GM12878 (cell line): Measurements from ENCODE around the gene CKAP5. TPM values are rescaled to one million over a fixed set of nuclear protein-coding genes. Genes with fewer than 3 reads are reported as not detected.

Source experiments
- ATAC-seq: fragments of 200-7000 bp; cut with Tn5 transposase; 3 replicates; pipeline ENCODE4 v1.9.1; 2020; ENCODE audit warnings: mild to moderate bottlenecking, moderate library complexity
- BruUV-seq: library from RNA; stranded (reverse); fragments of 400-500 nt; replicated peaks from 2 replicates; lab custom pipeline; 2021; lab: Mats Ljungman, UMichigan
- CTCF ChIA-PET: fragments of 300-600 bp; sonication (Branson Sonifier 250); formaldehyde crosslinking; extraction: SDS; loops from one replicate; lab custom pipeline; 2021; ENCODE audit warnings: inconsistent platforms; lab: Yijun Ruan, JAX
- POLR2A ChIA-PET: fragments of 350-600 bp; formaldehyde crosslinking; extraction: SDS; loops from one replicate; lab custom pipeline; 2021; ENCODE audit warnings: inconsistent platforms; lab: Charles Lee
- RAD21 ChIA-PET: fragments of 300-600 bp; sonication (Branson Sonifier 250); formaldehyde crosslinking; loops from one replicate; lab custom pipeline; 2023; ENCODE audit warnings: antibody characterized with exemption; ENCODE audit not compliant: unreplicated experiment; lab: Charles Lee
- SMC1A ChIA-PET: fragments of 300-600 bp; sonication (Branson Sonifier 250); formaldehyde crosslinking; loops from one replicate; lab custom pipeline; 2023; ENCODE audit not compliant: unreplicated experiment, uncharacterized antibody; lab: Charles Lee
- DNase-seq: peaks from one replicate; pipeline ENCODE4 v3.0.0-alpha.2; 2011; ENCODE audit warnings: low read depth, low spot score
- FAIRE-seq: peaks from 3 replicates; lab custom pipeline; 2011; peaks lifted over from hg19 to GRCh38; lab: Jason Lieb, UNC
- H2AFZ ChIP-seq: 2 replicates; pipeline ENCODE4 v1.6.0; 2011; ENCODE audit warnings: low read depth, low read length, control low read depth; ENCODE audit not compliant: control insufficient read depth
- H3K27ac ChIP-seq: 2 replicates; pipeline ENCODE4 v1.5.1; 2011; ENCODE audit warnings: control low read depth; ENCODE audit not compliant: control insufficient read depth, insufficient read depth
- H3K27me3 ChIP-seq, 2 experiments: replicated peaks in 1 of 2; 2 replicates each; pipeline versions ENCODE4 v1.6.0 to v1.6.1; 2011; ENCODE audit warnings: low read length in 1 of 2; ENCODE audit not compliant: control insufficient read depth in 2 of 2, insufficient read depth in 2 of 2
- H3K36me3 ChIP-seq, 2 experiments: 2 replicates each; pipeline ENCODE4 v1.5.1; 2011; ENCODE audit warnings: low read length in 1 of 2; ENCODE audit not compliant: control insufficient read depth in 2 of 2, insufficient read depth in 2 of 2
- H3K4me1 ChIP-seq: 2 replicates; pipeline ENCODE4 v1.6.1; 2011; ENCODE audit warnings: mild to moderate bottlenecking, low read length, moderate library complexity, mixed read lengths; ENCODE audit not compliant: control insufficient read depth, insufficient read depth
- H3K4me2 ChIP-seq: 2 replicates; pipeline ENCODE4 v1.6.0; 2011; ENCODE audit warnings: control low read depth; ENCODE audit not compliant: control insufficient read depth, insufficient read depth
- H3K4me3 ChIP-seq: fragments of 200-600 bp; sonication (generic); 2 replicates; pipeline ENCODE4 v1.5.1; 2016
- H3K79me2 ChIP-seq: 2 replicates; pipeline ENCODE4 v1.6.0; 2011; ENCODE audit warnings: low read length; ENCODE audit not compliant: control insufficient read depth, insufficient read depth
- H3K9ac ChIP-seq: 2 replicates; pipeline ENCODE4 v1.8.0; 2011; ENCODE audit warnings: low read length, control low read depth, mixed read lengths; ENCODE audit not compliant: control insufficient read depth, insufficient read depth
- H3K9me3 ChIP-seq: replicated peaks from 3 replicates; pipeline ENCODE4 v1.5.1; 2011; ENCODE audit warnings: mild to moderate bottlenecking, low read length; ENCODE audit not compliant: control insufficient read depth, insufficient read depth
- H4K20me1 ChIP-seq: 2 replicates; pipeline ENCODE4 v1.6.0; 2011; ENCODE audit not compliant: control insufficient read depth, insufficient read depth
- CREB1 ChIP-seq: IDR thresholded peaks from 2 replicates; pipeline ENCODE4 v1.6.1; 2012; ENCODE audit warnings: low read depth, mild to moderate bottlenecking, inconsistent platforms
- CREM ChIP-seq: IDR thresholded peaks from 2 replicates; pipeline ENCODE4 v1.6.1; 2014; ENCODE audit warnings: antibody characterized with exemption, low read depth
- EED ChIP-seq: sonication (generic); IDR thresholded peaks from 2 replicates; pipeline ENCODE4 v1.6.1; 2016; ENCODE audit warnings: antibody characterized with exemption, low read depth
- HDAC2 ChIP-seq: fragments of 200-600 bp; sonication (generic); IDR thresholded peaks from 2 replicates; pipeline ENCODE4 v1.6.1; 2017
- IKZF2 ChIP-seq, 2 experiments: fragments of 450-650 bp; IDR thresholded peaks; 2 replicates each; pipeline ENCODE4 v1.6.1; 2017; ENCODE audit warnings: mild to moderate bottlenecking in 2 of 2, moderate library complexity in 2 of 2
- MXI1 ChIP-seq: fragments of 150-350 bp; IDR thresholded peaks from 2 replicates; pipeline ENCODE4 v1.6.1; 2011; ENCODE audit warnings: low read depth, mild to moderate bottlenecking, inconsistent platforms, low read length, improper control_type of control experiment
- MYC ChIP-seq: IDR thresholded peaks from 2 replicates; pipeline ENCODE4 v1.6.1; 2011; ENCODE audit warnings: mild to moderate bottlenecking, low read length, moderate library complexity, inconsistent platforms; ENCODE audit not compliant: insufficient read depth, insufficient replicate concordance, insufficient read length, severe bottlenecking
- NBN ChIP-seq: fragments of 450-650 bp; IDR thresholded peaks from 2 replicates; pipeline ENCODE4 v1.6.1; 2016
- NFXL1 ChIP-seq: fragments of 450-650 bp; IDR thresholded peaks from 2 replicates; pipeline ENCODE4 v1.6.1; 2017; ENCODE audit warnings: antibody characterized with exemption, mild to moderate bottlenecking, borderline replicate concordance
- POLR2A ChIP-seq: IDR thresholded peaks from 2 replicates; pipeline ENCODE4 v1.6.1; 2011; ENCODE audit warnings: low read depth, mild to moderate bottlenecking, low read length
- SMAD5 ChIP-seq: IDR thresholded peaks from 2 replicates; pipeline ENCODE4 v1.6.1; 2016; ENCODE audit warnings: antibody characterized with exemption, low read depth
- SMARCA5 ChIP-seq: fragments of 450-650 bp; IDR thresholded peaks from 2 replicates; pipeline ENCODE4 v1.6.1; 2017; ENCODE audit warnings: mild to moderate bottlenecking
- STAT3 ChIP-seq: IDR thresholded peaks from 2 replicates; pipeline ENCODE4 v1.6.1; 2011; ENCODE audit warnings: low read depth, low read length, improper control_type of control experiment
- ZBED1 ChIP-seq: IDR thresholded peaks from 2 replicates; pipeline ENCODE4 v1.6.1; 2016; ENCODE audit warnings: borderline replicate concordance
- ZNF217 ChIP-seq: fragments of 450-650 bp; IDR thresholded peaks from 2 replicates; pipeline ENCODE4 v1.6.1; 2017; ENCODE audit warnings: antibody characterized with exemption, mild to moderate bottlenecking
- WGBS: methylation state at CpG from one replicate; pipeline ENCODE4 v1.1.6; 2016; ENCODE audit warnings: low lambda C conversion rate; ENCODE audit not compliant: insufficient replicate concordance, insufficient coverage; ENCODE audit errors: missing lambda C conversion rate; 5-methylcytosine and 5-hydroxymethylcytosine counted together
- in situ Hi-C: fragments of 300-500 bp; cut with MboI; formaldehyde crosslinking; loops from 9 replicates; pipeline ENCODE4 v1.14.3; 2018; ENCODE audit warnings: mixed read lengths
- intact Hi-C: fragments of 100-400 bp; cut with micrococcal nuclease; formaldehyde crosslinking; loops from one replicate; pipeline ENCODE4 v1.14.2; 2022; ENCODE audit not compliant: unreplicated experiment
- polyA plus RNA-seq, 11 experiments: library from polyadenylated mRNA; depleted of rRNA in 4 of 11; unstranded in 6 of 11; stranded (reverse) in 5 of 11; fragments of >200 nt; fragmentation: Nextera tagmentation in 4 of 11; fragmentation: Illumina TruSeq in 1 of 11; extraction: Ambion mirVana in 4 of 11; extraction: Trizol in 1 of 11; gene quantifications; 1 replicate in 1 of 11; 2 replicates in 10 of 11; pipeline versions ENCODE4 v1.2.1 to v1.2.3, GENCODE V29; 2011 to 2016; ENCODE audit warnings: inconsistent platforms in 2 of 11, missing spikeins in 2 of 11, low read depth in 1 of 11
- total RNA-seq, 4 experiments: library from RNA; depleted of rRNA in 3 of 4; stranded (reverse); fragments of >200 nt in 3 of 4; fragmentation: Illumina TruSeq in 1 of 4; extraction: Trizol in 1 of 4; gene quantifications; 2 replicates each; pipeline versions ENCODE4 v1.2.1 to v1.2.3, GENCODE V29; 2013 to 2021
- TF ChIP-seq, protein P1 (sequence below): fragments of 450-650 bp; IDR thresholded peaks from 2 replicates; pipeline ENCODE4 v1.6.1; 2016; ENCODE audit warnings: mild to moderate bottlenecking
- TF ChIP-seq, protein P2 (sequence below): fragments of 150-350 bp; IDR thresholded peaks from 2 replicates; pipeline ENCODE4 v1.6.1; 2014; ENCODE audit warnings: mild to moderate bottlenecking, low read depth, low read length
- TF ChIP-seq, protein P3 (sequence below), 3 experiments: IDR thresholded peaks in 2 of 3; conservative IDR thresholded peaks in 1 of 3; 2 replicates each; pipeline ENCODE4 v1.5.1; 2011; ENCODE audit warnings: low read depth in 3 of 3, low read length in 3 of 3, mild to moderate bottlenecking in 3 of 3, control low read depth in 2 of 3, moderate library complexity in 2 of 3, inconsistent platforms in 1 of 3, mixed read lengths in 1 of 3; ENCODE audit not compliant: control insufficient read depth in 2 of 3, insufficient read depth in 1 of 3; ENCODE audit errors: extremely low read depth in 1 of 3
- TF ChIP-seq, protein P4 (sequence below): fragments of 450-650 bp; IDR thresholded peaks from 2 replicates; pipeline ENCODE4 v1.6.1; 2016; ENCODE audit warnings: mild to moderate bottlenecking

Gene CKAP5
- total and polyA plus RNA-seq, 10 of the 15 experiments (the other 5 are each of a cell fraction or from before 2014, with no cell fraction given), result 20.1 to 161 (median 79.8) TPM

DNA sequence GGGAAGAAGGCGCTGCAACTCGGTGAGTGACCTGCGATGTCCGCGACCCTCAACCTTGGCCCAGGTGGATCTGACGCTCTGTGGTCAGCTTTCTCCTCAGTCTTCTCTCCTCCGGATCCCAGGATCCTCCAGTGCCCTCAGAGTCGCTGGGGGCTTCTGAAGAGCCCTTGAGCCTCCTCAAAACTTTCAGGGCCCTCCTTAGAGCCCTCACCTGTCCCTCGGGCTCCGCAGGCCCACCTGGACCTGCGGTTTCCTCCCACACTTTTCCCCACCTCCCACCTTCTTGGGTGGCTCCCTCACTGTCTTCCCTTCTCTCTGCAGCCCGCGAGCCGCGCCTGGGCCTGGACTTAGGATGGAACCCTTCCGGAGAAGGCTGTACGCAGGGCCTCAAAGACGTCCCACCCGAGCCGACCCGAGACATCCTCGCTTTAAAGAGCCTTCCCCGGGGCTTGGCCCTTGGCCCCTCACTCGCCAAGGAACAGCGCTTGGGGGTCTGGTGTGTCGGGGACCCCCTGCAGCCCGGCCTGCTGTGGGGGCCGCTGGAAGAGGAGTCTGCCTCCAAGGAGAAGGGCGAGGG lies 144.9 kb downstream of the CKAP5 start:
- no peak for FAIRE-seq
- Histone ChIP-seq H3K9ac (peak overlapping the region; percentile 93), H3K4me3 (peak overlapping the region; percentile 85)
- no peak for TF ChIP-seq SMAD5
- TF ChIP-seq CREB1, result no peak
- TF ChIP-seq, protein P1, sequence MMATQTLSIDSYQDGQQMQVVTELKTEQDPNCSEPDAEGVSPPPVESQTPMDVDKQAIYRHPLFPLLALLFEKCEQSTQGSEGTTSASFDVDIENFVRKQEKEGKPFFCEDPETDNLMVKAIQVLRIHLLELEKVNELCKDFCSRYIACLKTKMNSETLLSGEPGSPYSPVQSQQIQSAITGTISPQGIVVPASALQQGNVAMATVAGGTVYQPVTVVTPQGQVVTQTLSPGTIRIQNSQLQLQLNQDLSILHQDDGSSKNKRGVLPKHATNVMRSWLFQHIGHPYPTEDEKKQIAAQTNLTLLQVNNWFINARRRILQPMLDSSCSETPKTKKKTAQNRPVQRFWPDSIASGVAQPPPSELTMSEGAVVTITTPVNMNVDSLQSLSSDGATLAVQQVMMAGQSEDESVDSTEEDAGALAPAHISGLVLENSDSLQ, result no peak
- TF ChIP-seq MXI1, result no peak
- TF ChIP-seq EED, result no peak
- TF ChIP-seq MYC, result no peak
- 0 out of 2 replicates have a peak, but pooled peaks have one; percentile 38 for TF ChIP-seq SMARCA5
- TF ChIP-seq ZBED1, result no peak
- no peak for TF ChIP-seq HDAC2
- TF ChIP-seq POLR2A, result no peak; the same call in 1 of the 2 replicates
- no peak for TF ChIP-seq STAT3
- TF ChIP-seq, protein P2, sequence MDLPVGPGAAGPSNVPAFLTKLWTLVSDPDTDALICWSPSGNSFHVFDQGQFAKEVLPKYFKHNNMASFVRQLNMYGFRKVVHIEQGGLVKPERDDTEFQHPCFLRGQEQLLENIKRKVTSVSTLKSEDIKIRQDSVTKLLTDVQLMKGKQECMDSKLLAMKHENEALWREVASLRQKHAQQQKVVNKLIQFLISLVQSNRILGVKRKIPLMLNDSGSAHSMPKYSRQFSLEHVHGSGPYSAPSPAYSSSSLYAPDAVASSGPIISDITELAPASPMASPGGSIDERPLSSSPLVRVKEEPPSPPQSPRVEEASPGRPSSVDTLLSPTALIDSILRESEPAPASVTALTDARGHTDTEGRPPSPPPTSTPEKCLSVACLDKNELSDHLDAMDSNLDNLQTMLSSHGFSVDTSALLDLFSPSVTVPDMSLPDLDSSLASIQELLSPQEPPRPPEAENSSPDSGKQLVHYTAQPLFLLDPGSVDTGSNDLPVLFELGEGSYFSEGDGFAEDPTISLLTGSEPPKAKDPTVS, result no peak
- no peak for TF ChIP-seq CREM
- TF ChIP-seq NFXL1, result 0 out of 2 replicates have a peak, but pooled peaks have one; percentile 30
- TF ChIP-seq, protein P3, sequence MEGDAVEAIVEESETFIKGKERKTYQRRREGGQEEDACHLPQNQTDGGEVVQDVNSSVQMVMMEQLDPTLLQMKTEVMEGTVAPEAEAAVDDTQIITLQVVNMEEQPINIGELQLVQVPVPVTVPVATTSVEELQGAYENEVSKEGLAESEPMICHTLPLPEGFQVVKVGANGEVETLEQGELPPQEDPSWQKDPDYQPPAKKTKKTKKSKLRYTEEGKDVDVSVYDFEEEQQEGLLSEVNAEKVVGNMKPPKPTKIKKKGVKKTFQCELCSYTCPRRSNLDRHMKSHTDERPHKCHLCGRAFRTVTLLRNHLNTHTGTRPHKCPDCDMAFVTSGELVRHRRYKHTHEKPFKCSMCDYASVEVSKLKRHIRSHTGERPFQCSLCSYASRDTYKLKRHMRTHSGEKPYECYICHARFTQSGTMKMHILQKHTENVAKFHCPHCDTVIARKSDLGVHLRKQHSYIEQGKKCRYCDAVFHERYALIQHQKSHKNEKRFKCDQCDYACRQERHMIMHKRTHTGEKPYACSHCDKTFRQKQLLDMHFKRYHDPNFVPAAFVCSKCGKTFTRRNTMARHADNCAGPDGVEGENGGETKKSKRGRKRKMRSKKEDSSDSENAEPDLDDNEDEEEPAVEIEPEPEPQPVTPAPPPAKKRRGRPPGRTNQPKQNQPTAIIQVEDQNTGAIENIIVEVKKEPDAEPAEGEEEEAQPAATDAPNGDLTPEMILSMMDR (IDR thresholded peaks at IDR 0.05 in 2 of 3, conservative IDR thresholded peaks at IDR 0.05 in 1 of 3; ENCODE audit: control insufficient read depth in 2 of 3, extremely low read depth in 1 of 3, insufficient read depth in 1 of 3, low read depth in 3 of 3, low read length in 3 of 3), result no peak
- TF ChIP-seq, protein P4, sequence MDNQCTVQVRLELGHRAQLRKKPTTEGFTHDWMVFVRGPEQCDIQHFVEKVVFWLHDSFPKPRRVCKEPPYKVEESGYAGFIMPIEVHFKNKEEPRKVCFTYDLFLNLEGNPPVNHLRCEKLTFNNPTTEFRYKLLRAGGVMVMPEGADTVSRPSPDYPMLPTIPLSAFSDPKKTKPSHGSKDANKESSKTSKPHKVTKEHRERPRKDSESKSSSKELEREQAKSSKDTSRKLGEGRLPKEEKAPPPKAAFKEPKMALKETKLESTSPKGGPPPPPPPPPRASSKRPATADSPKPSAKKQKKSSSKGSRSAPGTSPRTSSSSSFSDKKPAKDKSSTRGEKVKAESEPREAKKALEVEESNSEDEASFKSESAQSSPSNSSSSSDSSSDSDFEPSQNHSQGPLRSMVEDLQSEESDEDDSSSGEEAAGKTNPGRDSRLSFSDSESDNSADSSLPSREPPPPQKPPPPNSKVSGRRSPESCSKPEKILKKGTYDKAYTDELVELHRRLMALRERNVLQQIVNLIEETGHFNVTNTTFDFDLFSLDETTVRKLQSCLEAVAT, result no peak
- TF ChIP-seq NBN, result no peak
- 0 out of 2 replicates have a peak, but pooled peaks have one; percentile 1 for TF ChIP-seq ZNF217
- no peak for TF ChIP-seq IKZF2 (IDR thresholded peaks at IDR 0.05)

More for the DNA sequence above, 144.9 kb downstream of the CKAP5 start:
- under 1% methylated on average over 28 of the region's 29 CpGs for WGBS
- ChIA-PET SMC1A (interaction anchor here (0.9 to 1.5 kb wide), 4 partner anchors 10 to 141 kb away, joined by 3 to 7 read pairs (median 3); no protein-coding TSS in a partner anchor), CTCF (interaction anchor here (0.5 to 1.5 kb wide), 5 partner anchors 83 to 219 kb away, joined by 3 to 9 read pairs (median 3); partner anchors contain the start of genes AMBRA1 and ATG13), POLR2A (interaction anchor here (1.0 to 1.1 kb wide), 2 partner anchors 84 to 107 kb away, joined by 3 to 4 read pairs; partner anchors contain the start of gene ATG13), RAD21 (interaction anchor here (1.0 to 1.3 kb wide), 4 partner anchors 108 to 547 kb away, joined by 3 to 5 read pairs (median 4); partner anchors contain the start of genes ACP2 and AMBRA1)
- no peaks in the 10 kb centered on the region; the same call in 1 of the 2 replicates for H4K20me1 ChIP-seq
- no peaks in the 10 kb centered on the region for H3K9me3 ChIP-seq
- ATAC-seq (peak; percentile 3), DNase-seq (no peak)
- intact Hi-C loops (no loop called here), in situ Hi-C loops (no loop called here)
- H3K79me2 ChIP-seq, result peaks cover 27% of the 10 kb centered on the region
- H3K4me1 ChIP-seq, result peaks cover 4% of the 10 kb centered on the region
- TSS peak; percentile 84 for BruUV-seq
- peak overlapping the region; percentile 99 for H3K27ac ChIP-seq
- peak overlapping the region; percentile 51; the same call in 1 of the 2 replicates for H3K4me2 ChIP-seq
- peaks cover 17 to 20% of the 10 kb centered on the region in 2 experiments; a peak in 3 of 4 replicates for H3K36me3 ChIP-seq
- no peaks in the 10 kb centered on the region for H3K27me3 ChIP-seq
- peak overlapping the region; percentile 98 for H2AFZ ChIP-seq
